ENCODE results near the gene TAS2R3.

TAS2R3 gene

DNA sequence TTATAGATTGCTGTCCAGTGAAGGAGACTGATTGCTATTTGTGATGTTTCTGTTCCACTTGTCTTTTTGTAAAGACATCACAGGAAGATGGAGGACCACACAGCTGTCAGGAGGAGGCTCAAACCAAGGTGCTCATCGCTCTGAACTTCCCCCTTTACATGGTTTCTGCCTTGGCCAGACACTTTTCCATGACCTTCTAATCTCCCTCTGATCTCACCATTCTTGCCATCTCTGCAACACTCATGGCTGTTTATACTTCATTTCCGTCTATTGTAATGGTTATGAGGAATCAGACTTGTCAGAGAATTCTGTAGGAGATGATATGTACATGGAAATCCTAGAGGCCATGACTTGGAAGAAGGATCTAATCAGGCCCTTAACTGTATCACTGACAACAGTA, 24.4 kb downstream of the TAS2R3 start:
- H3K4me1 ChIP-seq (ENCODE audit: control insufficient read depth, insufficient read depth, low read length), result no peaks in the 10 kb centered on the region
- DNase-seq (ENCODE audit: low read depth), result no peak
- H3K36me3 ChIP-seq (ENCODE audit: control insufficient read depth, insufficient read depth, low read length, severe bottlenecking), result peaks cover 4% of the 10 kb centered on the region
- H3K9ac ChIP-seq (ENCODE audit: low read length), result no peak overlapping the region
- H3K4me3 ChIP-seq (ENCODE audit: low read length), result no peak overlapping the region
- H3K9me3 ChIP-seq (ENCODE audit: control insufficient read depth, low read length), result no peaks in the 10 kb centered on the region
- no peaks in the 10 kb centered on the region for H3K27me3 ChIP-seq (replicated peaks; ENCODE audit: control insufficient read depth, insufficient read depth, low read length)

DNA sequence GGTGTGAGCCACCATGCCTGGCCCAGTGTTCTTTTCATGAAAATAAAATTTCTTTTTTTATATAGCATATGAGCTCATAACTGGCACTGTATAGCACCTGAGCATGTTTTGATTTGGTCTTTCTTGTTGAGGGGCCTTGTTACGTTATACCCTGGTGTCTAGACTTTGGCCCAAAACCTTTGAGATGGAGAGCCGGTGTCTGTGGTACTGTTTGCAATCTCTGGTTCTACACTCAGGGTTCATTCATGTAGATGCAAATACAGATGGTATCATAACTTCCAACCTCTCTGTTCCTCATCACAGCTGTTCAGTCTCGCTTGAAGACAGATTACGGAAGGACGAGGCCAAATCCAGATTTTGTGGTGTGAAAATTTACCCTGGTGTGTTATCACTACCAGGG, 26.0 kb downstream of the TAS2R3 start, which contains the start of gene TAS2R5:
Gene TAS2R5, plus strand, starts transcription at position 301 of the 400 bp plus-strand sequence. CDS start 145 bp downstream, outside the sequence.
- Histone ChIP-seq H3K9ac (ENCODE audit: low read length) (no peak within 1 kb of the TSS), H3K4me1 (ENCODE audit: control insufficient read depth, insufficient read depth, low read length) (no peaks in the 10 kb centered on the region), H3K4me3 (ENCODE audit: low read length) (no peak within 1 kb of the TSS), H3K9me3 (ENCODE audit: control insufficient read depth, low read length) (no peaks in the 10 kb centered on the region), H3K36me3 (ENCODE audit: control insufficient read depth, insufficient read depth, low read length, severe bottlenecking) (peaks cover 4% of the 10 kb centered on the region), H3K27me3 (replicated peaks; ENCODE audit: control insufficient read depth, insufficient read depth, low read length) (no peaks in the 10 kb centered on the region)
- DNase-seq (ENCODE audit: low read depth), result no peak

- Histone ChIP-seq H3K4me1 (ENCODE audit: control insufficient read depth, insufficient read depth, low read length) (no peaks in the 10 kb centered on the region), H3K36me3 (ENCODE audit: control insufficient read depth, insufficient read depth, low read length, severe bottlenecking) (peaks cover 4% of the 10 kb centered on the region), H3K27me3 (replicated peaks; ENCODE audit: control insufficient read depth, insufficient read depth, low read length) (no peaks in the 10 kb centered on the region), H3K9ac (ENCODE audit: low read length) (no peak overlapping the region), H3K9me3 (ENCODE audit: control insufficient read depth, low read length) (no peaks in the 10 kb centered on the region), H3K4me3 (ENCODE audit: low read length) (no peak overlapping the region)
- no peak for DNase-seq (ENCODE audit: low read depth)
Measured at GRCh38 chr7:141792526-141792925, 28.6 kb downstream of the TAS2R3 start.

Data from adipocyte (in vitro differentiated cells).